HG02759 (cell line): ENCODE measurements around the gene RAX.
"Not testable (repeated sequence)": the region's sequence is repeated elsewhere in the genome, so short reads cannot be mapped to it uniquely, and the experiment has no call there.

Source experiments
- ATAC-seq: cut with Tn5 transposase; IDR thresholded peaks from one replicate; pipeline ENCODE4 v1.9.1; 2021; ENCODE audit warnings: mild to moderate bottlenecking, moderate library complexity; ENCODE audit not compliant: unreplicated experiment

Gene RAX

GRCh38 chr18:59273759-59274532 lies 692 bp upstream of the RAX start:
- no peak for ATAC-seq

- ATAC-seq: no peak
Measured at GRCh38 chr18:59272221-59272888, 899 bp downstream of the RAX start.

GRCh38 chr18:59271606-59272220 lies 1.5 kb downstream of the RAX start:
- ATAC-seq: no peak

GRCh38 chr18:59270689-59271257 lies 2.5 kb downstream of the RAX start:
- ATAC-seq: no peak

- no peak for ATAC-seq
Measured at GRCh38 chr18:59269563-59270119, 3.6 kb downstream of the RAX start.

GRCh38 chr18:59268721-59269562 lies 4.3 kb downstream of the RAX start:
- ATAC-seq: peak; percentile 58

- no peak for ATAC-seq
Measured at GRCh38 chr18:59268127-59268720, 5.0 kb downstream of the RAX start.

GRCh38 chr18:59267503-59268126 lies 5.6 kb downstream of the RAX start:
- ATAC-seq: no peak

- ATAC-seq: no peak
Measured at GRCh38 chr18:59266886-59267502, 6.3 kb downstream of the RAX start.

GRCh38 chr18:59266459-59266858 lies 6.8 kb downstream of the RAX start:
- no peak for ATAC-seq

- no peak for ATAC-seq
Measured at GRCh38 chr18:59265974-59266369, 7.3 kb downstream of the RAX start.

- peak; percentile 63 for ATAC-seq
Measured at GRCh38 chr18:59265246-59265973, 7.8 kb downstream of the RAX start.

GRCh38 chr18:59264651-59265245 lies 8.5 kb downstream of the RAX start:
- no peak for ATAC-seq

GRCh38 chr18:59264121-59264571 lies 9.1 kb downstream of the RAX start:
- ATAC-seq: no peak

- no peak for ATAC-seq
Measured at GRCh38 chr18:59263661-59264060, 9.6 kb downstream of the RAX start.

GRCh38 chr18:59262243-59262642 lies 11.0 kb downstream of the RAX start:
- not testable (repeated sequence) for ATAC-seq

- not testable (repeated sequence) for ATAC-seq
Measured at GRCh38 chr18:59261842-59262241, 11.4 kb downstream of the RAX start.

- not testable (repeated sequence) for ATAC-seq
Measured at GRCh38 chr18:59255491-59255890, 17.8 kb downstream of the RAX start.
